Measurements from ENCODE around the gene SSH3. TPM values are rescaled to one million over a fixed set of nuclear protein-coding genes. Genes with fewer than 3 reads are reported as not detected.

The SSH3 gene
- total and polyA plus RNA-seq, 2 of the 8 experiments (the other 6 are each of a cell fraction or from before 2014, with no cell fraction given): 16.9 to 19.8 TPM

GRCh38 chr11:67298786-67299185 lies 4.5 kb upstream of the SSH3 start:
- WGBS, 2 experiments (ENCODE audit: extremely low coverage in 1 of 2, insufficient coverage in 1 of 2, insufficient read length in 1 of 2, insufficient replicate concordance in 2 of 2, low coverage in 1 of 2, low lambda C conversion rate in 2 of 2, missing lambda C conversion rate in 1 of 2): 93% methylated on average over 5 of the region's 7 CpGs; no CpG with 5 or more reads in 1 of the 2 experiments
- POLR2A ChIA-PET (ENCODE audit: partially characterized antibody): interaction anchor here (1.4 to 9.7 kb wide), 3 partner anchors 10 to 21 kb away, joined by 3 to 106 read pairs (median 4); partner anchors contain the start of gene ANKRD13D
- TF ChIP-seq SUZ12 (IDR thresholded peaks at IDR 0.05; ENCODE audit: low read length) (no peak), SAP30 (IDR thresholded peaks at IDR 0.05; ENCODE audit: insufficient read depth, insufficient replicate concordance, low read length) (no peak)

More at GRCh38 chr11:67298786-67299185, 4.5 kb upstream of the SSH3 start:
- Histone ChIP-seq H2BK5ac (ENCODE audit: low read depth, low read length) (no peak overlapping the region), H3K14ac (ENCODE audit: insufficient read length) (no peak overlapping the region), H3K23me2 (ENCODE audit: low read depth, low read length) (peaks cover 12% of the 10 kb centered on the region; the same call in 1 of the 2 replicates), H3K4me1 (replicated peaks in 1 of 4; ENCODE audit: control insufficient read depth in 3 of 4, insufficient read depth in 4 of 4, low read length in 3 of 4) (peaks cover 0 to 12% (median 9%) of the 10 kb centered on the region in 4 experiments; a peak in 5 of 7 replicates), H3K27ac (ENCODE audit: low read depth, low read length) (no peak overlapping the region), H4K91ac (replicated peaks; ENCODE audit: insufficient read length, low read length) (no peak overlapping the region), H2AK5ac (ENCODE audit: low read depth, low read length) (no peak overlapping the region), H3K9me3 (ENCODE audit: insufficient read depth in 2 of 2, low read depth in 1 of 2, low read length in 1 of 2) (no peaks in the 10 kb centered on the region; a peak in 1 of 4 replicates), H2BK120ac (replicated peaks; ENCODE audit: low read depth, low read length) (no peak overlapping the region), H3K9ac (replicated peaks in 1 of 4; ENCODE audit: extremely low read depth in 1 of 4, low read depth in 3 of 4, low read length in 3 of 4) (no peak overlapping the region), H3K79me1 (ENCODE audit: low read depth, low read length) (no peaks in the 10 kb centered on the region; the same call in 1 of the 2 replicates), H3K36me3 (ENCODE audit: control insufficient read depth in 2 of 4, insufficient read depth in 4 of 4, low read length in 3 of 4) (peaks cover 0 to 21% (median 10%) of the 10 kb centered on the region in 4 experiments; a peak in 3 of 8 replicates), H3K4ac (replicated peaks; ENCODE audit: insufficient read length, low read depth, low read length) (no peak overlapping the region), H3K27me3 (replicated peaks in 1 of 4; ENCODE audit: control insufficient read depth in 3 of 4, extremely low read depth in 1 of 4, insufficient read depth in 3 of 4, low read length in 3 of 4) (no peaks in the 10 kb centered on the region), H4K8ac (ENCODE audit: extremely low read depth, insufficient read depth, low read length) (no peak overlapping the region), H4K20me1 (replicated peaks in 1 of 2; ENCODE audit: control insufficient read depth in 1 of 2, insufficient read depth in 2 of 2, low read length in 2 of 2) (peaks cover 0 to 5% of the 10 kb centered on the region in 2 experiments), H3K23ac (ENCODE audit: insufficient read length) (no peak overlapping the region), H3K56ac (replicated peaks; ENCODE audit: insufficient read length, low read depth, low read length) (no peak overlapping the region), H4K5ac (ENCODE audit: insufficient read length, low read depth, low read length) (no peak overlapping the region), H2BK12ac (ENCODE audit: low read depth, low read length) (no peak overlapping the region), H3K4me3 (ENCODE audit: extremely low read depth in 1 of 4, insufficient read depth in 2 of 4, low read depth in 3 of 4, low read length in 4 of 4) (no peak overlapping the region), H2BK15ac (ENCODE audit: low read length) (no peak overlapping the region), H2BK20ac (ENCODE audit: low read length) (no peak overlapping the region), H3K79me2 (ENCODE audit: control insufficient read depth in 1 of 2, insufficient read depth in 2 of 2, low read length in 2 of 2) (no peaks in the 10 kb centered on the region), H3K18ac (ENCODE audit: extremely low read depth, low read length) (no peak overlapping the region), H3K4me2 (ENCODE audit: insufficient read depth in 1 of 2, low read depth in 2 of 2, low read length in 2 of 2) (no peak overlapping the region), H2AFZ (ENCODE audit: low read length) (no peak overlapping the region)
- FAIRE-seq: no peak
- CTCF ChIA-PET (ENCODE audit: partially characterized antibody): interaction anchor here (0.7 to 2.2 kb wide), 7 partner anchors 12 to 58 kb away, joined by 3 to 10 read pairs (median 4); partner anchors contain the start of gene GRK2
- no peak for DNase-seq (ENCODE audit: low read depth in 1 of 2, low spot score in 2 of 2)
